GM06990 (cell line): ENCODE data around the gene GRAMD2A.

ENCODE experiments used
- DNase-seq: peaks from one replicate; pipeline ENCODE4 v3.0.0-alpha.2; 2011; ENCODE audit not compliant: insufficient read length; ENCODE audit errors: extremely low read depth
- H3K27me3 ChIP-seq: replicated peaks from 2 replicates; pipeline ENCODE4 v1.6.0; 2011; ENCODE audit warnings: low read length; ENCODE audit not compliant: control insufficient read depth, insufficient read depth
- H3K36me3 ChIP-seq: 2 replicates; pipeline ENCODE4 v1.5.1; 2011; ENCODE audit warnings: low read length; ENCODE audit not compliant: control insufficient read depth, insufficient read depth
- H3K4me3 ChIP-seq: replicated peaks from 2 replicates; pipeline ENCODE4 v1.5.1; 2011; ENCODE audit warnings: low read depth, mild to moderate bottlenecking, control low read depth, low read length
- CTCF ChIP-seq: IDR thresholded peaks from 2 replicates; pipeline ENCODE4 v1.5.1; 2011; ENCODE audit warnings: low read length, control low read depth, mild to moderate bottlenecking, inconsistent platforms; ENCODE audit not compliant: insufficient read depth, poor library complexity, severe bottlenecking

GRAMD2A gene

GRCh38 chr15:72112805-72113204 lies 84.8 kb downstream of the GRAMD2A start:
- Histone ChIP-seq H3K27me3 (no peaks in the 10 kb centered on the region), H3K4me3 (no peak overlapping the region), H3K36me3 (no peaks in the 10 kb centered on the region)
- TF ChIP-seq CTCF: no peak
- no peak for DNase-seq

- Histone ChIP-seq H3K36me3 (no peaks in the 10 kb centered on the region), H3K27me3 (no peaks in the 10 kb centered on the region), H3K4me3 (no peak overlapping the region)
- no peak for DNase-seq
- no peak for TF ChIP-seq CTCF
These were observed 85.5 kb downstream of the GRAMD2A start for GRCh38 chr15:72112116-72112515.

- DNase-seq: no peak
These were observed 87.2 kb downstream of the GRAMD2A start for GRCh38 chr15:72110355-72110754.

More at GRCh38 chr15:72110355-72110754, 87.2 kb downstream of the GRAMD2A start:
- no peaks in the 10 kb centered on the region for H3K27me3 ChIP-seq
- no peak overlapping the region for H3K4me3 ChIP-seq
- H3K36me3 ChIP-seq: no peaks in the 10 kb centered on the region
- no peak for TF ChIP-seq CTCF
